Body of pancreas (tissue), 4 donors: ENCODE measurements around the gene IL25. TPM values are rescaled to one million over a fixed set of nuclear protein-coding genes. Genes with fewer than 3 reads are reported as not detected.

ENCODE experiments used
- ATAC-seq: fragments of 150-250 bp; one replicate; pipeline ENCODE4 v1.9.1; 2016
- DNase-seq, 4 donors: peaks; one replicate each; pipeline ENCODE4 v3.0.0-alpha.2; 2019
- H3K27ac ChIP-seq, 4 donors: fragments of 200-600 bp; sonication (generic); 1 replicate in 3 of 4; 2 replicates in 1 of 4; pipeline versions ENCODE4 v1.5.1 to v1.6.1; 2016 to 2019; ENCODE audit warnings: mild to moderate bottlenecking in 1 of 4, mixed read lengths in 1 of 4, moderate library complexity in 1 of 4
- H3K27me3 ChIP-seq, 2 donors: fragments of 200-600 bp; sonication (generic); one replicate each; pipeline ENCODE4 v1.6.0; 2016; ENCODE audit warnings: mild to moderate bottlenecking in 1 of 2
- H3K36me3 ChIP-seq, 2 donors: fragments of 200-600 bp; sonication (generic); replicated peaks in 1 of 2; 2 replicates each; pipeline ENCODE4 v1.5.1; 2016; ENCODE audit warnings: low read depth in 2 of 2; ENCODE audit not compliant: insufficient read depth in 1 of 2
- H3K4me1 ChIP-seq: fragments of 200-600 bp; sonication (generic); one replicate; pipeline ENCODE4 v1.6.0; 2016
- H3K4me3 ChIP-seq, 2 donors: fragments of 200-600 bp; sonication (generic); 1 replicate in 1 of 2; 2 replicates in 1 of 2; pipeline ENCODE4 v1.5.1; 2016 to 2019
- H3K9me3 ChIP-seq, 3 donors: fragments of 200-600 bp; sonication (generic); 1 replicate in 2 of 3; 2 replicates in 1 of 3; pipeline ENCODE4 v1.5.1; 2016
- POLR2A ChIP-seq, 3 donors: fragments of 450-650 bp; IDR thresholded peaks; one replicate each; pipeline ENCODE4 v1.6.1; 2016; ENCODE audit warnings: antibody characterized with exemption in 3 of 3, mild to moderate bottlenecking in 2 of 3
- WGBS, 2 donors: methylation state at CpG; one replicate each; pipeline ENCODE4 v1.1.5; 2017; 5-methylcytosine and 5-hydroxymethylcytosine counted together
- intact Hi-C: fragments of 100-400 bp; cut with DNase I; formaldehyde crosslinking; loops from one replicate; pipeline ENCODE4 v1.15.1; 2023
- total RNA-seq, 2 donors: library from RNA; depleted of rRNA; stranded (reverse); fragments of >200 nt; gene quantifications; one replicate each; pipeline ENCODE4 v1.1.0, GENCODE V29; 2016
- TF ChIP-seq, protein P1 (sequence below), 7 experiments: fragments of 450-650 bp in 4 of 7; fragments of 200-600 bp in 3 of 7; sonication (generic) in 3 of 7; IDR thresholded peaks; one replicate each; pipeline ENCODE4 v1.5.1; 2016 to 2019; ENCODE audit warnings: antibody characterized with exemption in 7 of 7

The IL25 gene
- total RNA-seq, 2 donors from 2014 or later: not detected

DNA sequence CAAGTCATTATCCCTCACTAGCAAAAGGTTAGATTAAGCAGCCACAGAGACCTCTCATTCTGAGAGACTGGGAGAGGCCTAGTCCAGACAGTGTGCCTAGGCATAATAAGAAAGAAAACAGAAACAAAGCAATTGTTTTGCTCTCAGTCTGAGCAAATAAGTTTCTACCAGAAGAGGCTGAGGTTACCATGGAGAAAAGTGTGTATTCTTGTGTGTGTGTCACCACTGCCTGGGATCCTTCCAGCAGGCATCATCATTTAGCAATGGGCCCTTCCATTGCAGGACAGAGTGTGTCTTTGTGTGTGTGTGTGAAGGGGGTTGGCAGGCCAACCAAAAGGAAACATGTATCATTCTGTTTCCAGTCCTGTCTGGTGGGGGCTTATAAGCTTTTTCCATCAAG is 11.3 kb upstream of the IL25 start:
- Histone ChIP-seq H3K4me1 (peaks cover 11% of the 10 kb centered on the region), H3K36me3 (no peaks in the 10 kb centered on the region), H3K27ac (no peak overlapping the region), H3K9me3 (no peaks in the 10 kb centered on the region), H3K4me3 (no peak overlapping the region), H3K27me3 (peaks cover 0 to 20% of the 10 kb centered on the region in 2 donors)
- ATAC-seq: no peak
- TF ChIP-seq, protein P1, sequence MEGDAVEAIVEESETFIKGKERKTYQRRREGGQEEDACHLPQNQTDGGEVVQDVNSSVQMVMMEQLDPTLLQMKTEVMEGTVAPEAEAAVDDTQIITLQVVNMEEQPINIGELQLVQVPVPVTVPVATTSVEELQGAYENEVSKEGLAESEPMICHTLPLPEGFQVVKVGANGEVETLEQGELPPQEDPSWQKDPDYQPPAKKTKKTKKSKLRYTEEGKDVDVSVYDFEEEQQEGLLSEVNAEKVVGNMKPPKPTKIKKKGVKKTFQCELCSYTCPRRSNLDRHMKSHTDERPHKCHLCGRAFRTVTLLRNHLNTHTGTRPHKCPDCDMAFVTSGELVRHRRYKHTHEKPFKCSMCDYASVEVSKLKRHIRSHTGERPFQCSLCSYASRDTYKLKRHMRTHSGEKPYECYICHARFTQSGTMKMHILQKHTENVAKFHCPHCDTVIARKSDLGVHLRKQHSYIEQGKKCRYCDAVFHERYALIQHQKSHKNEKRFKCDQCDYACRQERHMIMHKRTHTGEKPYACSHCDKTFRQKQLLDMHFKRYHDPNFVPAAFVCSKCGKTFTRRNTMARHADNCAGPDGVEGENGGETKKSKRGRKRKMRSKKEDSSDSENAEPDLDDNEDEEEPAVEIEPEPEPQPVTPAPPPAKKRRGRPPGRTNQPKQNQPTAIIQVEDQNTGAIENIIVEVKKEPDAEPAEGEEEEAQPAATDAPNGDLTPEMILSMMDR (IDR thresholded peaks at IDR 0.05): no peak
- no peak for TF ChIP-seq POLR2A (IDR thresholded peaks at IDR 0.05)
- intact Hi-C loops: no loop called here
- no peak for DNase-seq

DNA sequence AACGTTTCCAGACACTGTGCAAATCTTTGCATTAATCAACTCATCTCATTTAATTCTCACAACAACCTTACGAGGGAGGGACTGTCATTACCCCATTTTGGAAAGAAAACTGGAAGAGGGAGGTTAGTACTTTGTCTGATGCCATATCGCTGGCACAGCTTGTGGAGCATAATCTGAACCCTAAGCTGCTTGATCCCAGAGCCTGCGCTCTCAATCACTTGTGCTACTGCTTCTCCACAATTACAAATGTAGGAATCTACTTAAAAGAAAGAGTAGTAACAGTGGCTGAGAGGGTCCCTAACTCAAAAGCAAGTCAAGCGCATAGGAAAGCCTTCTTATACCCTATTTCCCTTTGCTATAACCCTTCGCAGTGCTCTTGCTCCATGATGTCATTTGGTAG is 10.8 kb upstream of the IL25 start:
- Histone ChIP-seq H3K4me1 (peaks cover 11% of the 10 kb centered on the region), H3K9me3 (no peaks in the 10 kb centered on the region), H3K4me3 (no peak overlapping the region), H3K27me3 (peaks cover 0 to 20% of the 10 kb centered on the region in 2 donors), H3K27ac (no peak overlapping the region), H3K36me3 (no peaks in the 10 kb centered on the region)
- TF ChIP-seq, protein P1 (IDR thresholded peaks at IDR 0.05): no peak
- no peak for TF ChIP-seq POLR2A (IDR thresholded peaks at IDR 0.05)
- ATAC-seq: no peak
- 68 to 80% methylated on average over 6 of the region's 6 CpGs for WGBS, 2 donors
- intact Hi-C loops: no loop called here
- DNase-seq: no peak

- no peaks in the 10 kb centered on the region for H3K36me3 ChIP-seq
- no peak overlapping the region for H3K4me3 ChIP-seq
- no peak overlapping the region for H3K27ac ChIP-seq
- DNase-seq (no peak), ATAC-seq (no peak)
- 52 to 56% methylated on average over 3 of the region's 3 CpGs for WGBS, 2 donors
- H3K27me3 ChIP-seq: peaks cover 0 to 20% of the 10 kb centered on the region in 2 donors
- intact Hi-C loops: no loop called here
- H3K4me1 ChIP-seq: peaks cover 11% of the 10 kb centered on the region
- TF ChIP-seq, protein P1 (IDR thresholded peaks at IDR 0.05): no peak
- no peak for TF ChIP-seq POLR2A (IDR thresholded peaks at IDR 0.05)
- H3K9me3 ChIP-seq: no peaks in the 10 kb centered on the region
Measured at GRCh38 chr14:23362200-23362599, 10.4 kb upstream of the IL25 start.

DNA sequence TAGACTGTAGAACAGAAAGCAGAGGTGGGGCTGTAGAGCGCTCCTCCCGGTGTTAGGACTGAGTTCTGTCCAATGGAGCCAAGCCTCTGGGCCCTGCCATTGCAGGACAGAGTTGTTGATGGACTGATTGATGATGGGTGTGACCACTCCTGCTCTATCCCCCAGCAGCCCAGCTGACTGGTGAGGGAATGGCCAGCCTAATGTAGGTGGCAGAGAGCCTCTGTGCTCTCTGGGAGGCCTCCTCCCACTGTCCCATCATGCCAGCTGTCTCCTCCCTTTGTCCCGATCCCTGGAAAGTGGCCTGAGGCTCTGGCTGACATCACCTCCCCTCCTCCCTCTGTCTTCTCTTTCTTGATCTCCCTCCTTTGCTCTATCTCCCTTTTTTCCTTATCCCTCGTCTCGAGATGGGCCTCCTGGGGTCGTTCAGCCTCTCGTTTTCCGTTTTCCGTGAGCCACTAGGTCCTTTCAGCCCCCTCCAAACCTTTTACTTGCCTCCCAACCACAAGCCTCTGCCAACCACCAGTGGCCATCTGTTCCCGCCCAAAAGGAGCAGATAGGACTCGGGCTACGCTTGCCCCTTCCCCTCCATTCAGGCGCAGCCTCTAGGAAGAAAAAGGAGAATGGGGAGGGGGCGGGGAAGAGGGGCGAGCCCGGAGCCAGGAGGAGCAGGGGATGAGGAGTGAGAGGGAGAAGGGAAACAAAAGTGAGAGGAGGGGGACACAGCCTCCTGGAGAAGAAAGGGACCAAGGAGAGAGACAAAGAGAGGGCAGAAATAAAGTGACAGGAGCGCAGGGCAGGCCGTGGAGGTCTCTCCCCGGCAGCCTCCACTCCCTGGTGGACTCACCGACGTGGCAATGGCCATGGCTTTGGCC is 8.2 kb upstream of the IL25 start:
- ATAC-seq: no peak
- Histone ChIP-seq H3K4me1 (peaks cover 11% of the 10 kb centered on the region), H3K4me3 (no peak overlapping the region), H3K27ac (peak overlapping the region in 2 of 4 donors; percentile 14 to 45), H3K9me3 (no peaks in the 10 kb centered on the region), H3K36me3 (no peaks in the 10 kb centered on the region), H3K27me3 (peaks cover 0 to 20% of the 10 kb centered on the region in 2 donors)
- WGBS, 2 donors: 51 to 55% methylated on average over 20 to 21 of the region's 21 CpGs
- intact Hi-C loops: no loop called here
- no peak for DNase-seq
- no peak for TF ChIP-seq POLR2A (IDR thresholded peaks at IDR 0.05)
- TF ChIP-seq, protein P1 (IDR thresholded peaks at IDR 0.05): no peak
